DMS153 (cell line): Measurements from ENCODE around the gene SULT2B1.
"Not testable (repeated sequence)": the region's sequence is repeated elsewhere in the genome, so short reads cannot be mapped to it uniquely, and the experiment has no call there.

Experiments
- DNase-seq: peaks from one replicate; lab custom pipeline; 2025; lab: John Stamatoyannopoulos, UW

Gene SULT2B1

GRCh38 chr19:48558018-48558684 lies 6.2 kb downstream of the SULT2B1 start:
- DNase-seq: no peak

- DNase-seq: no peak
Observed at GRCh38 chr19:48560095-48560530, 8.1 kb downstream of the SULT2B1 start.

- no peak for DNase-seq
Observed at GRCh38 chr19:48561412-48561811, 9.4 kb downstream of the SULT2B1 start.

- DNase-seq: no peak
Observed at GRCh38 chr19:48565090-48565489, 13.1 kb downstream of the SULT2B1 start.

- DNase-seq: no peak
Observed at GRCh38 chr19:48568345-48568886, 16.4 kb downstream of the SULT2B1 start.

GRCh38 chr19:48569814-48570213 lies 17.8 kb downstream of the SULT2B1 start:
- DNase-seq: no peak

- peak; percentile 82 for DNase-seq
Observed at GRCh38 chr19:48571378-48572162, 19.6 kb downstream of the SULT2B1 start.

GRCh38 chr19:48573163-48573505 lies 21.2 kb downstream of the SULT2B1 start:
- no peak for DNase-seq

- no peak for DNase-seq
Observed at GRCh38 chr19:48575931-48576622, 24.1 kb downstream of the SULT2B1 start.

GRCh38 chr19:48577908-48578307 lies 25.9 kb downstream of the SULT2B1 start:
- not testable (repeated sequence) for DNase-seq

- DNase-seq: no peak
Observed at GRCh38 chr19:48578891-48579290, 26.9 kb downstream of the SULT2B1 start.

GRCh38 chr19:48582168-48582567 lies 30.2 kb downstream of the SULT2B1 start:
- DNase-seq: no peak

GRCh38 chr19:48587387-48587786 lies 35.4 kb downstream of the SULT2B1 start:
- no peak for DNase-seq

GRCh38 chr19:48588670-48589401 lies 36.9 kb downstream of the SULT2B1 start:
- DNase-seq: peak; percentile 50

GRCh38 chr19:48591021-48591420 lies 39.0 kb downstream of the SULT2B1 start:
- no peak for DNase-seq

- no peak for DNase-seq
Observed at GRCh38 chr19:48595171-48595570, 43.2 kb downstream of the SULT2B1 start.

GRCh38 chr19:48595833-48596232 lies 43.9 kb downstream of the SULT2B1 start:
- DNase-seq: no peak

- no peak for DNase-seq
Observed at GRCh38 chr19:48596237-48596636, 44.3 kb downstream of the SULT2B1 start.

GRCh38 chr19:48596679-48597465 lies 44.9 kb downstream of the SULT2B1 start:
- DNase-seq: no peak

GRCh38 chr19:48598996-48599700 lies 47.2 kb downstream of the SULT2B1 start:
- DNase-seq: no peak
